Measurements from ENCODE around the gene OLIG1.

OLIG1 gene

DNA sequence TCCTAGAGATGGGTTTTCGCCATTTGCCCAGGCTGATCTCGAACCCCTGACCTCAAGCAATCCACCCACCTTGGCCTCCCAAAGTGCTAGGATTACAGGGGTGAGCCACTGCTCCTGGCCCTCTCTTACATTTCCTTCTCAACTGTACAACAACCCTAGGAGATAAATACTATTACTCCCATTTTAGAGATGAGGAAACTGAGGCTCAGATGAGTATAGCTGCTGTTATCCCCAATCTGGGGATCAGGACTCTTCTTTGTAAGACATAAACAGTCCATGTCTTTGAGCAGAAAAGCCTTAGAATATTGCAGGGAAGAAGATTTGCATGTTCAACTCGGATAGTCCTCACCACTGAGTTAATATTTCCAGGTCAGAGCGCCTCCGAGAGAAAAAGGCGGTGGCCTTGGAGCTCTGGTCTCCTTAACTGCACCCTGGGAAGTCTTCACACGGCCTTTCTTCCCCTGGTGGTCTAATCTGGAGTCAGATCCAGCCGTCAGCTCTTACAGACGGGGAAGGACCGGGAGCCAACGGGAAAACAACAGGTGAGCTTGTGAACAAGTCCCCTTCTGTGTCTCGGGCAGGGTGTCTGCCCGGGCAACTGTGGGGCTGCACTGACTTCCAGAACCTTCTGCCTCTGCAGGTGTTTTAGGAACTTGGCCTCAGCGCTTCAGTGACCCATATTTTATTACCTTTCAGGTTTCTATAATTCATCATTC lies 5.9 kb upstream of the OLIG1 start:
- DNase-seq: no peak

DNA sequence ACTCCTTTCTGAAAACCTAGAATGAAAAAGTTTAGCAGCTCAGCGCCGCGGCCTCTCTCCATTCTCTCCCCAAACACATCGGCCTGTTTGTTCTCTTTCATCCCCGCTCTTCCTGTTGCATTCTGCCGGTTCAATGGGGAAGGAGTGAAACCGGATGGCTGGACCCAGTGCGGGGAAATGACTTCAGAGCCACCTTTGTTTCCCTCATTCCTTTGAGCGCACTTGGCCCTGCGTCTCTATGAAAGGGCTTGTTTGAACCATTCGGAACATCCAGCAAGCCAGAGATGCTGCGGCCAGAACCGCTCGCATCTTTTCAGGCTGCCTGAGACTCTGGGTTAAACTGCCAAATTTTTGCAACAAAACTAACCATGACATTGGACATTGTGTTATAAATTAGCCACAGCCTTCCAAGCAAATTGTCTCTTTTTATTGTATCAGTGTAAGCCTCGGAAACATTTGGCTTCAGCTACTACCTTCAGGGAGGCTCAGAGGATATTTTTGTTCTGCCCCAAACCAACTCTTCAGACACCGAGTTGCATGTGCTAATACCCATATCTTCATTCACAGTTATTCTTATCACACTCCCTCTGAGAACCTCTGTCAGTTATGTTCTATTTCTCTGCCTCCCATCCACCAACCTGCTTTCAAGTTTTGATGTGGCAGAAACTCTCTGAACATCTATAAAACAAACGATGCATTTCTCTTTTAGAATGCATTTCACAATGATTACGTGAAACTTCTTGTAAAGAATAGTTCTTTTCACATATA lies 5.1 kb upstream of the OLIG1 start:
- DNase-seq: no peak

DNA sequence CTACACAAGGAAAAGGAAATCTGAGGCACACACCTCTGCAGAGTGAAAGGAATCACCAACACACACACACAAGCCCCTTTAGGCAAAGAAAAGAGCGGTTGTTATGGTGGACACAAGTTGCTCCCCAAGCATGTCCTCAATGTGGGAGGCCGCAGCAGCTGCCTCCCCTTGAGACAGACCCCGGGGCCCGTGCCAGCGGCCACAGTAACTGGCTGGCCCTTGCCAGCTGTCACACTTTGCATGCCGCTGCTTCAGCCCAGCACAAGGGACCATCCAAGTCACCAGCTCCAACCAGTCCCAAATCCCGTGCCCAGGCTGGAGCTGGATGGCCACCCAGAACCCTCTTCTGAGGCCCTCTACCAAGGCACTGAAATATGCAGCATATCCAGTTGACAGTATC lies 2.9 kb upstream of the OLIG1 start:
- no peak for DNase-seq

DNA sequence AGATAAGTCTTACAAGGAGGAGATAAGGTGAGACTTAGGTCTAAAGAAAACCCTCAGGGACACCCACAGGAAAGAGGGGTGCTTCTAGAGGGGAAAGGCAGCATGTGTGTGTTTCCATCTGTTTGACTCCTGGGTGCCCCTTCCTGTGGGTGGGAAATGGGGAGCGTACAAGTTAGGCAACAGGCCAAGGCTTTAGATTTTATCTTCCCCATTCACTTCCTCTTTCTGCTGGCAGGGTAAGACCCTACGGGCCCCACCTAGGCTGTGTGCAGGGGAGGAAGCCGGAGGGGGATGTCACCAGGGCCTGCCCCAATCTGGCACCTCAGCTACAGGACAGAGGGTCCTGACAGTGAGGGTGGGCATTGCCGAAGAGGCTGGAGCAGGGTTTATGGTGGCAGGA lies 2.5 kb upstream of the OLIG1 start:
- no peak for DNase-seq

DNA sequence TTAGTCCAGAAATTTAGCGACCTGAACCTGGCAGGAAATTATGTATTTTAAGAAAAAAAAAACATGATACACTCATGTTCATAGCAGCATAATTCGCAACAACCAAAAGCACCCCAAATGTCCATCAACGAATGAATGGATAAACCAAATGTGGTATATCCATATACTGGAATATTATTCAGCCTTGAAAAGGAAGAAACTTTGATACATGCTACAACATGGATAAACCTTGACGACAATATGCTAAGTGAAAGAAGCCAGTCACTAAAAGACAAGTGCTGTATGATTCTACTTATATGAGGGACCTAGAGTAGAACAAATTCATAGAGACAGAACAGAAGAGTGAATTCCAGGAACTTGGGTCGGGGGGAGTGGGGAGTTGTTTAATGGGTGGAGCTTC lies 698 bp upstream of the OLIG1 start:
- no peak for DNase-seq

DNA sequence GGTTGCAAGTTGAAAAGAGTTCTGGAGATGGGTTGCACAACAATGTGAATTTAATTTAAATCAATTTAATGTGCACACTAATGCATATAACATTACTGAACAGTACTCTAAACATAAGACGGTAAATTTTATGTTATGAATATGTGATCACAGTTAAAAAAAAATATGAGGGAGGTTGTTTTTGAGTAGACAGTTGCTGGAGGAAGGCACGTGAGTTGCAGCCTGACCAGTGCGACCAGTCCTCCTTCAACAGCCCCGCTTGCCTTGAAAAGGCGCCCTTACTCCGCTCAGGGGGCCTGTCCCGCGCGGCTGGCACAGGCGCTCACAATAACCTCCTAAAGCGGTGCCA lies 322 bp upstream of the OLIG1 start:
- DNase-seq: no peak

DNA sequence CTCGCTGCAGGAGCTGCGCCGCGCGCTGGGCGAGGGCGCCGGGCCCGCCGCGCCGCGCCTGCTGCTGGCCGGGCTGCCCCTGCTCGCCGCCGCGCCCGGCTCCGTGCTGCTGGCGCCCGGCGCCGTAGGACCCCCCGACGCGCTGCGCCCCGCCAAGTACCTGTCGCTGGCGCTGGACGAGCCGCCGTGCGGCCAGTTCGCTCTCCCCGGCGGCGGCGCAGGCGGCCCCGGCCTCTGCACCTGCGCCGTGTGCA lies 730 bp downstream of the OLIG1 start:
- DNase-seq: no peak

DNA sequence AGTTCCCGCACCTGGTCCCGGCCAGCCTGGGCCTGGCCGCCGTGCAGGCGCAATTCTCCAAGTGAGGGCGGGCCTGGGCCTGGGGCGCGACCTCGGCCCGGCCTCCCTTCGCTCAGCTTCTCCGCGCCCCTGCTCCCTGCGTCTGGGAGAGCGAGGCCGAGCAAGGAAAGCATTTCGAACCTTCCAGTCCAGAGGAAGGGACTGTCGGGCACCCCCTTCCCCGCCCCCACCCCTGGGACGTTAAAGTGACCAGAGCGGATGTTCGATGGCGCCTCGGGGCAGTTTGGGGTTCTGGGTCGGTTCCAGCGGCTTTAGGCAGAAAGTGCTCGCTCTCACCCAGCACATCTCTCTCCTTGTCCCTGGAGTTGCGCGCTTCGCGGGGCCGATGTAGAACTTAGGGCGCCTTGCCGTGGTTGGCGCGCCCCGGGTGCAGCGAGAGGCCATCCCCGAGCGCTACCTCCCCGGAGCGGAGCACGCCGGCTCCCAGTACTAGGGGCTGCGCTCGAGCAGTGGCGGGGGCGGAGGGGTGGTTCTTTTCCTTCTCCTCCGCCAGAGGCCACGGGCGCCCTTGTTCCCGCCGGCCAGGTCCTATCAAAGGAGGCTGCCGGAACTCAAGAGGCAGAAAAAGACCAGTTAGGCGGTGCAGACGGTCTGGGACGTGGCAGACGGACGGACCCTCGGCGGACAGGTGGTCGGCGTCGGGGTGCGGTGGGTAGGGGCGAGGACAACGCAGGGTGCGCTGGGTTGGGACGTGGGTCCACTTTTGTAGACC lies 1.2 kb downstream of the OLIG1 start:
- DNase-seq: no peak

DNA sequence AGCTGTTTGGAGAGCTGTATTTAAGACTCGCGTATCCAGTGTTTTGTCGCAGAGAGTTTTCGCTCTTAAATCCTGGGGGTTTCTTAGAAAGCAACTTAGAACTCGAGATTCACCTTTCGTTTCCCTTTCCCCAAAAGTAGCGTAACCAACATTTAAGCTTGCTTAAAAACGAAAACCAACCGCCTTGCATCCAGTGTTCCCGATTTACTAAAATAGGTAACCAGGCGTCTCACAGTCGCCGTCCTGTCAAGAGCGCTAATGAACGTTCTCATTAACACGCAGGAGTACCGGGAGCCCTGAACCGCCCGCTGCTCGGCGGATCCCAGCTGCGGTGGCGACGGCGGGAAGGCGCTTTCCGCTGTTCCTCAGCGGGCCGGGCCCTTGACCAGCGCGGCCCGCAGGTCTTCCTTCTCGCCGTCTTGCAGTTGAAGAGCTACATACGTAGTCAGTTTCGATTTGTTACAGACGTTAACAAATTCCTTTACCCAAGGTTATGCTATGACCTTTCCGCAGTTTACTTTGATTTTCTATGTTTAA lies 1.9 kb downstream of the OLIG1 start:
- DNase-seq: no peak

DNA sequence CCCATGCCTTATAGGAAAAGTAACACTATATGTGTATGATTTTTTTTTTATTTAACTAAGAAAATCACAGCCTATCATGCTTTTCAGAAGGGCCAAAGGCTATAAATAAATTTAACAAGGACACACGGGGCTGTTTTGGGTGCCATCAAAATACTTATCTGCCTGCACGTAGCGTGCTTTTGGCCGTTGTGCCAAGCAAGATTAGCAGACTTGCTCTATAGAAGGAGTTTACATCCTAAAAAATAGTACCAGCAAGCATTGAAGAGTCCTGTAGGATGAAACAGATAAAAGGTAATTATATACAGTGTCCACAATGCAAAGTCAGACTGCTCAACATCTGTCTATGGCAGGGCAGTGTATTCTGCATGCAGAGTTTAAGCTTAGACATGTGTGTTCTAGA lies 3.7 kb downstream of the OLIG1 start:
- DNase-seq: no peak

DNA sequence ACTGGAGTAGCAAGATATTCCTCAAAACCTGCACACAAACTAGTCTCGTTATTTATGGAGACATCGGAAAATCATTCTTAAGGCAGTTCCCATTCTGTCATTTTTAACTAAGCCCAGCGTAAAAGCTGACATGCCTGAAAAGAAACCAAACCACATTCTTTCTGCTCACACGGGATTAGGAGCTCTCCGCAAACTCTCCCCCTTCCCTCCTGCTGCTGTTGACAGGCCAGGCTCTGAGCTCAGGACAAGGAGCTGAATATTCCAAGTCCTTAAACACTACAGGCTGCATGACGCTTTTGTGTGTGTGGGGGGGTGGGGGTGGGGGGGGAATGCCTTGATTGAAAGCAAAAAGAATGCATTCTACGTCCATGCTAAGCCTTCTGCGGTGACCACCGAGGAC lies 5.2 kb downstream of the OLIG1 start:
- no peak for DNase-seq

DNA sequence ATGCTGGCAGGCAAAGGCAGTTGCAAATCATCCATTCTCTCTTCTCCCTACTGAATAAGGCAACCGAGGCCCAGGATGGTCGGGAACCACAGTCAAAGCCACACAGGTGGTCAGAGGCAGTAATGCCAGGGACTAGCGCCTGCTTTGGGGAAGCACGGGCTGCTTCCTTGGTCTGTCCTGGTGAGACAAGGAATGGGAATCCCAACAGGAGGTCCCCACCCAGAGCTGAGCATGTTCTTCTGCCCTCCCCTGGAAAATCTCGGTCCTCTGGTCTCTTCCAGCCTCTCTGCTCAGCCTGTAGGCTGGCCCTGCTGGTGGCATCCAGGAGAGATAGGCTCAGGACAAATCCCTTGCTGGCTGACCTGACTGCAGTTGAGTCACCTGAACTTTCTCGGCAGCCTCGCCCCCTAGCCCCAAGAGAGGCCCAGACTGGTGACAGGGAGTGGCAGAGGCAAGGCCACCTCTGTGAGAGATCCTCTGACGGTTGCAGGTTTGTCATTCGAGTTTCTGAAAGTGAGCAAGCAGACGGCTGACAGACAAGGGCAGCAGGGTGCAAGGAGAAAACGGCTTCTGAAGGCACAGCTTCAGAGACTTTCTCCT lies 5.8 kb downstream of the OLIG1 start:
- no peak for DNase-seq

DNA sequence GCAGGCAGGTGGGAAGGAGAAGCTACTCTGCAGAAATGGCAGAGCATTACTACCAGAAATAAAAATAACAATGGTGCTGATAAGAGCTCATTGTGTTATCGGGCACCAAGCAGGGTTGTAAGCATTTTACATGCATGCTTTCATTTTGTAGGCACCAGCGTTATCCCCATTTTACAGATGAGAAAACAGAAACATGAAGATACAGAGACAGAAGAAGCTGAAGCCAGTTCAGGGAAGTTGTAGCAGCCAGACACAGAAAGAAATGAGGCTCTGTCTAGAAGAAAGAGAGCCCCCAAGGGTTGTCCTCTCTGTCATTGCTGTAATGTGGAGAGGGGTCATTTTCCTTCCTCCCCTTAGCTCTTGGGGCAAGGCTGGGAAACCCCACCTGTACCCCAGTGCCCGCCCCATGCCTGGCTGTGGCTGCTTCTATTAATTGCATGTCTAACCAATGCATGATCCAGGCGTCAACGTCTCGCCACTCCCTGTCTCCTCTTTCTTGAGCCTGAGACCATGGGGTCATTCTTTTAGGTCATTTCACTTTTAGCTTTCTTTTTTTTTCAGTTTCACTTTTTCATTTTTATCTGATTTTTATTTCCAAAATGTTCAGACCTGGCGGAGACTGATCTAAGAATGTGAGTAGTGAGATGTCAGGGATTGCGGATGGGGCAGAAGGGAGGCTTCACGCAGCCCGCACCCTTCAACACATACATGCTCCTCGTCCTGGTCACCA lies 6.8 kb downstream of the OLIG1 start:
- DNase-seq: no peak

DNA sequence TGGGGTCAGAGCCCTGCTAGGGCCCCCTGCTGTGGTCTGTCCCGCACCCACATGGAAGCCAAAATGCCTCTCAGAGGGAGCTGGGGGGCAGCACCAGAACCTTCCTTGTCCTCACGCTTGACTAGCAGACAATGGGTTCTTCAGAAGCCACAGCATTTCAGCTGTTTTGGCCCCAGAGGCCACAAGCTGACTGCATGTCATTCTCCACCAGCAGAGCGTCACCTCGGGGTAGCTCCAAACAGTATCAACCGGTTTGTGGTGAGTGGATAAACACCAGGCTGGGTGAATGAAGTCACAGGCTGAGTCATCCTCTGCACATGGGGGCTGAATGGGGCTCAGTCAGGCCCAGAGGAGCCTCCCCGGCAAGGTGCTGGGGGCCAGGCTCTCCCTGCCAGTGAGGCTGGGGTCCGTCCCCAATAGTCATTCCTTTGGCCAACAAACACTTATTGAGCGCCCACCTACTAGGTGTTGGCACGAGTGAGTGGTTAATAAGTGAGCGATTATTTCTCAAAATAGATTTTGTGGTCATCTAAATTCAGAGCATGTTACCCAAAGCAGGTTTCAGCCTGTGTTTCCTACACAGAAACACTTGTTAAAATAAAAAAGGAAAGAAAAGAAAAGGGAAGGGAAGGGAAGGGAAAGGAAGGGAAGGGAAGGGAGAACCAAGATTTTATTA lies 9.1 kb downstream of the OLIG1 start:
- DNase-seq: peak; percentile 33

DNA sequence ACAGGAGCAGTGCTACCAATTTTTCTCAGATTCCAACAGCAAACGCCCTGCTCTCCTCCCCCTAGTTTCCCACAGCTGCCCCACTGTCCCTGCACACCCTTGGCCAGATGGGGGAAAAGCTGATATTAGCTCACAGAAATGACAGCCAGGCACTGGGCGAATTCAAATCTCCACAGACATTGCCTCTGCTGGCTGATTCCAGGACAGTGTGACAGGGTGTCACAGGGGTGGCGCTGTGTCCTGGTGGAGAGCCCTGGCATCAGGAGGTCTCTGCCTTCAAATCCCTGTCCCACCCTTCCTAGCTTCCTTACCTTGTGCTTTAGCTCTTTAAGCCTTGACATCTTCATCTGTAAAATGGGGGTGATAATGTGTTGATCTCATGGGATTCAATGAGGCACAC lies 10.4 kb downstream of the OLIG1 start:
- no peak for DNase-seq

DNA sequence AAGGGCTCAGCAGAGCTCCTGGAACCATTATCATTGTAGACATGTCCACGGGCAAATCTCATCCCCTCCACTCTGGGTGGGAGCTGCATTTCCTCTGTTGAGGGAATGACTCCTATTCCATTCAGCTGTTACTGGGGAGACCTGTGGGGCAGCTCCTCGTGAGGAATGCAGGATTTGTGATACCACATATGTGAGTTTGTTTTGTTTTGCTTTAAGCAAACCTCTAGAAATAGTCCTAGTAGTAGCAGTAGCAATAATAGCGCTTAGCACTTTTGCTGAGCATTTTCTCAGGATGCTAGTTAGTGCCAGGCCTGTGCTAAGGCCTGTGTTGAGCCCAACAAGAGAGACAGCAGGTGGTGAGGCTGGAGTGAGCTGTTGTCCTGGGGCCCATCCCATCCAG lies 10.8 kb downstream of the OLIG1 start:
- DNase-seq: no peak

DNA sequence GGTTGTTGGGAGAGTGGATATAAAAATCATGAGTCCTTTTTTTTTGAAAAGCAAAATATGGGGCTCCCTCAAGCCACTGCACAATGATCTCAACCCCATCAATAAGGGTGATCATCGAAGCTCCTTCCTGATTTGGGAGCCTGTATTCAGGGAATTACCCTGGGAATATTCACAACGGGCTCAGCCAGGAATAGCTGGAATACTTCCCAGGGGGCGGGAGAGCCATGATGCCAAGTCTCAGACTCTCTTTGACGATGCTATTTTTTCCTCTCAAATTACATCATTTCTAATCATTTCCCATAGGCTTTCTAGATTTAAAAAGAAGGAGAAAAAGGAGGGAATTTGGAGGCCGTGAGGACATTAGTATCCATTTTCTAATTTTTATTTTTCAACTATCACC lies 18.4 kb downstream of the OLIG1 start:
- DNase-seq: no peak

DNA sequence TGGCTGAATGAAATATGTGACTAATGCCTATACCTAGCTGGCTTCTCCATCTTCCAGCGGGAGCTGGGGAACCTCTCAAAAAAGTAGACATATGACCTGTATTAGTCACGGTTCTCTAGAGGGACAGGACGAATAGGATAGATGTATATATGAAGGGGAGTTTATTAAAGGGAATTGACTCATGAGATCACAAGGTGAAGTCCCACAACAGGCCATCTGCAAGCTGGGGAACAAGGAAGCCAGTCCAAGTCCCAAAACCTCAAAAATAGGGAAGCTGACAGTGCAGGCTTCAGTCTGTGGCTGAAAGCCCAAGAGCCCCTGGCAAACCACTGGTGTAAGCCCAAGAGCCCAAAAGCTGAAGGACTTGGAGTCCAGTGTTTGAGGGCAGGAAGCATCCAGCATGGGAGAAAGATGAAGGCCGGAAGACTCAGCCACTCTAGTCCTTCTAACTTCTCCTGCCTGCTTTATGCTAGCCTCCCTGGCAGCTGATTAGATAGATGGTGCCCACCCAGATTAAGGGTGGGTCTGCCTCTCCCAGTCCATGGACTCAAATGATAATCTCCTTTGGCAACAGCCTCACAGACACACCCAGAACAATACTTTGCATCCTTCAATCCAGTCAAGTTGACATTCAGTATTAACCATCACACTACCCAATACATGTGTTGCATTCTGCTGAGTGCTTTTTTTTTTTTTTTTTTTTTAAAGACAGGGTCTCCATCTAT lies 19.6 kb downstream of the OLIG1 start:
- no peak for DNase-seq

DNA sequence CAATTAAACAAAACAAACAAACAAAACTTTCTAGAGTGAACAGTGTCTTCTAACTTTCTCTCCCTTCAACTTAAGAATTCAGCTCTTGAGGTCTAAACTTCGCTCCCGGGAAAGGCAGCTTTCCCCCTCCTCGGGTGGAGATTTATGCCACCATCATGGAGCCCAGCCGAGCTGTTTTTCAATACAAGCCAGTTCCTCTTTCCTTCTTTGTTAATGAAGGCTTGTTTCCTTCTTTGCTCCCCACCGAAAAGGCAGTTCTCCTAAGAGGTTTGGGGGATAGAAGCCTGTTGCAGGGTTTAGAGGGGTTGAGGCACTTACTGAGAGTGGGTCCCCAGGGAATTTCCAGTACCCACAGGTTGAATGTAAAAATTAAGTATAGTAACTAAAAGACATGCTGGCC lies 26.5 kb downstream of the OLIG1 start:
- DNase-seq: no peak

DNA sequence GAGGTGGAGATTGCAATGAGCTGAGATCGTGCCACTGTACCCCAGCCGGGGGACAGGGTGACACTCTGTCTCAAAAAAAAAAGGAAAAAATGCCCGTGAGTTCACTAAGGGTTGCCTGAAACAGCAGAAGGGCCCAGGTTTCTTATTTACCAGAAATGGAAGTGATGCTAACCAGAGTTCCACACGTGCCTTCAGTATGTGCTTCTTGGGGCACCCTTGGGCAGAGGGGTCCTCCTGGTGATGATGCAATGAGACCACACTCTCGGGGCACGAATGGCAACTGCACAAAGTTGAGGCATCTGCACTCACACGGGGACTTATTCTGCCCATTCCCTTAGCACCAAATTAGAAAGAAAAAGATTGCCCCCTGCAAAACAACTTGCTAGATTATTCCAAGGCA lies 29.2 kb downstream of the OLIG1 start:
- DNase-seq: no peak

DNA sequence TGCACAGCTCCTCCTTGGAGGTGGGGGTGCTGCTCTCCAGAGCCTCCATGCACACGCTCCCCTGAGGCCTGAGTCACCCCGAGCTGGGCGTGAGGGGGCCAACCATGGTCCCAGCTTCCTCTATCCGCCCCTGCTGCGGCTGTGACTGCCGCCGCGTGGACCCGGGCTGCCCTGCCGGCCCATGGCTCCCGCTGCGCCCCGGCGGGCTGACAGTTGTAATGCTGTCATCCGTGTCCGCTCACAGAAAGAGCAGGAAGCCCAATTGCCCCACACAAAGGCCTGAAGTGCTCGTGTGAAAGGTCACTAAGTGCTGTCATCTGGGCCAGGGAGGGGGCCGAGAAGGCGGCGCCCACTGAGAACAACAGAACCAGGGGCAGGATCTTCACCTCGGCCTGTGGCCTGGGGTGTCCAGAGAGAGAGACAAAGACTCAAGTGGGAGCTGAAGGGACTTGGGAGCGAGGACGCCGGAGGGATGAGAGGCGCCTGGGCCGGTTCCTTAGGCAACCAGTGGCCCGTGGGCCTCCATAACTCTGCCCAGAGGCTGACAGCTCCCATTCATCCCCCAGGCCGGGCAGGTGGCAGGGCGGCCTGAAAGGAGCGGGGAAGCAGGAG lies 31.5 kb downstream of the OLIG1 start:
- no peak for DNase-seq

Measured in NCI-H226 (cell line).